Activated T-cell treated with anti-CD3 and anti-CD28 coated beads, Interleukin-2, amount 50 U/mL, for 72 hours (primary cell): ENCODE measurements around the gene MCUB. TPM values are rescaled to one million over a fixed set of nuclear protein-coding genes. Genes with fewer than 3 reads are reported as not detected.
"Not testable (repeated sequence)": the region's sequence is repeated elsewhere in the genome, so short reads cannot be mapped to it uniquely, and the experiment has no call there.

Experiments
- ATAC-seq, 2 donors: fragments of 150-1000 bp; cut with Tn5 transposase; replicated peaks in 1 of 2; 2 replicates each; pipeline ENCODE4 v1.10.0; 2021; ENCODE audit warnings: moderate library complexity in 2 of 2, mild to moderate bottlenecking in 1 of 2
- DNase-seq, 2 donors: peaks; one replicate each; pipeline ENCODE4 v3.0.0; 2021 to 2022; ENCODE audit warnings: mixed read lengths in 1 of 2
- H3K27ac Mint-ChIP-seq: one replicate; pipeline ENCODE4 v1.8.0; 2022; ENCODE audit warnings: mild to moderate bottlenecking, moderate library complexity, mixed read lengths
- H3K27me3 Mint-ChIP-seq: one replicate; pipeline ENCODE4 v1.8.0; 2022; ENCODE audit warnings: low read depth, mixed read lengths
- H3K36me3 Mint-ChIP-seq, 2 donors: one replicate each; pipeline ENCODE4 v1.8.0; 2022; ENCODE audit warnings: mixed read lengths in 2 of 2, mild to moderate bottlenecking in 1 of 2; ENCODE audit not compliant: insufficient read depth in 2 of 2
- H3K4me1 Mint-ChIP-seq: one replicate; pipeline ENCODE4 v1.8.0; 2022; ENCODE audit warnings: low read depth, mixed read lengths
- H3K4me3 Mint-ChIP-seq, 2 donors: one replicate each; pipeline ENCODE4 v1.8.0; 2022; ENCODE audit warnings: mild to moderate bottlenecking in 2 of 2, mixed read lengths in 2 of 2, moderate library complexity in 2 of 2
- H3K9me3 Mint-ChIP-seq, 2 donors: one replicate each; pipeline ENCODE4 v1.8.0; 2022; ENCODE audit warnings: mixed read lengths in 2 of 2
- total RNA-seq, 2 donors: library from RNA; stranded (reverse); gene quantifications; one replicate each; pipeline ENCODE4 v1.2.3, GENCODE V29; 2022

MCUB gene
- total RNA-seq, 2 donors from 2014 or later: 43.8 to 52.0 TPM

- peaks cover 8 to 24% of the 10 kb centered on the region in 2 donors for H3K36me3 Mint-ChIP-seq
- H3K9me3 Mint-ChIP-seq: peaks cover 5 to 6% of the 10 kb centered on the region in 2 donors
- no peak for DNase-seq
- no peak overlapping the region for H3K27ac Mint-ChIP-seq
- no peaks in the 10 kb centered on the region for H3K27me3 Mint-ChIP-seq
- no peak overlapping the region for H3K4me3 Mint-ChIP-seq
- H3K4me1 Mint-ChIP-seq: peaks cover 15% of the 10 kb centered on the region
- no peak for ATAC-seq
Observed at GRCh38 chr4:109675843-109676242, 115.8 kb downstream of the MCUB start.

- DNase-seq: no peak
- ATAC-seq: no peak
- Mint-ChIP-seq H3K27ac (no peak overlapping the region), H3K4me3 (no peak overlapping the region), H3K36me3 (peaks cover 0 to 13% of the 10 kb centered on the region in 2 donors), H3K27me3 (no peaks in the 10 kb centered on the region), H3K9me3 (no peaks in the 10 kb centered on the region), H3K4me1 (peaks cover 5% of the 10 kb centered on the region)
Observed at GRCh38 chr4:109676886-109677285, 116.8 kb downstream of the MCUB start.

DNA sequence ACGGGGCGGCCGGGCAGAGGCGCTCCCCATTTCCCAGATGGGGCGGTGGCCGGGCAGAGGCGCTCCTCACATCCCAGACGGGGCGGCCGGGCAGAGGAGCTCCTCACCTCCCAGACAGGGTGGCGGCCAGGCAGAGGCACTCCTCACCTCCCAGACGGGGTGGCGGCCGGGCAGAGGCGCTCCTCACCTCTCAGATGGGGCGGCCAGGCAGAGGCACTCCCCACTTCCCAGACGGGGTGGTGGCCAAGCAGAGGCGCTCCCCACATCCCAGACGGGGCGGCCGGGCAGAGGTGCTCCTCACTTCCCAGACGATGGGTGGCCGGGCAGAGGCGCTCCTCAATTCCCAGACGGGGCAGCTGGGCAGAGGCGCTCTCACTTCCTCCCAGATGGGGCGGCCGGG is 118.4 kb downstream of the MCUB start:
- DNase-seq, H3K4me3 Mint-ChIP-seq, ATAC-seq, H3K36me3 Mint-ChIP-seq, H3K27me3 Mint-ChIP-seq, H3K27ac Mint-ChIP-seq, H3K9me3 Mint-ChIP-seq: not testable (repeated sequence)
- peaks cover 18% of the 10 kb centered on the region for H3K4me1 Mint-ChIP-seq

DNA sequence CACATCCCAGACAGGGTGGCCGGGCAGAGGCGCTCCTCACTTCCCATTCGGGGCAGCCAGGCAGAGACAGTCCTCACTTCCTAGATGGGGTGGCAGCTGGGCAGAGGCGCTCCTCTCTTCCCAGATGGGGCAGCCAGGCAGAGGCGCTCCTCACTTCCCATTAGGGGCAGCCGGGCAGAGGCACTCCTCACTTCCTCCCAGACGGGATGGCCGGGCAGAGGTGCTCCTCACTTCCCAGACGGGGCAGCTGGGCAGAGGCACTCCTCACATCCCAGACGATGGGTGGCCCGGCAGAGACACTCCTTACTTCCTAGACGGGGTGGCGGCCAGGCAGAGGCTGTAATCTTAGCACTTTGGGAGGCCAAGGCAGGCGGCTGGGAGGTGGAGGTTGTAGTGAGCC is 118.9 kb downstream of the MCUB start:
- not testable (repeated sequence) for H3K27ac Mint-ChIP-seq, H3K4me3 Mint-ChIP-seq, DNase-seq, H3K36me3 Mint-ChIP-seq, H3K9me3 Mint-ChIP-seq, ATAC-seq, H3K27me3 Mint-ChIP-seq
- peaks cover 23% of the 10 kb centered on the region for H3K4me1 Mint-ChIP-seq

- Mint-ChIP-seq H3K36me3 (peaks cover 0 to 18% of the 10 kb centered on the region in 2 donors), H3K27me3 (no peaks in the 10 kb centered on the region), H3K27ac (peak overlapping the region; percentile 48), H3K9me3 (no peaks in the 10 kb centered on the region), H3K4me3 (no peak overlapping the region), H3K4me1 (peaks cover 26% of the 10 kb centered on the region)
- ATAC-seq (no peak), DNase-seq (no peak)
Observed at GRCh38 chr4:109682875-109683274, 122.8 kb downstream of the MCUB start.

GRCh38 chr4:109683621-109684253 is 123.7 kb downstream of the MCUB start:
- DNase-seq (no peak), ATAC-seq (peak in 1 of 2 donors; percentile 30)
- Mint-ChIP-seq H3K36me3 (peaks cover 0 to 20% of the 10 kb centered on the region in 2 donors), H3K4me3 (no peak overlapping the region), H3K9me3 (no peaks in the 10 kb centered on the region), H3K27ac (peak overlapping the region; percentile 22), H3K4me1 (peaks cover 26% of the 10 kb centered on the region), H3K27me3 (no peaks in the 10 kb centered on the region)

GRCh38 chr4:109684727-109685126 is 124.7 kb downstream of the MCUB start:
- peaks cover 0 to 23% of the 10 kb centered on the region in 2 donors for H3K36me3 Mint-ChIP-seq

DNA sequence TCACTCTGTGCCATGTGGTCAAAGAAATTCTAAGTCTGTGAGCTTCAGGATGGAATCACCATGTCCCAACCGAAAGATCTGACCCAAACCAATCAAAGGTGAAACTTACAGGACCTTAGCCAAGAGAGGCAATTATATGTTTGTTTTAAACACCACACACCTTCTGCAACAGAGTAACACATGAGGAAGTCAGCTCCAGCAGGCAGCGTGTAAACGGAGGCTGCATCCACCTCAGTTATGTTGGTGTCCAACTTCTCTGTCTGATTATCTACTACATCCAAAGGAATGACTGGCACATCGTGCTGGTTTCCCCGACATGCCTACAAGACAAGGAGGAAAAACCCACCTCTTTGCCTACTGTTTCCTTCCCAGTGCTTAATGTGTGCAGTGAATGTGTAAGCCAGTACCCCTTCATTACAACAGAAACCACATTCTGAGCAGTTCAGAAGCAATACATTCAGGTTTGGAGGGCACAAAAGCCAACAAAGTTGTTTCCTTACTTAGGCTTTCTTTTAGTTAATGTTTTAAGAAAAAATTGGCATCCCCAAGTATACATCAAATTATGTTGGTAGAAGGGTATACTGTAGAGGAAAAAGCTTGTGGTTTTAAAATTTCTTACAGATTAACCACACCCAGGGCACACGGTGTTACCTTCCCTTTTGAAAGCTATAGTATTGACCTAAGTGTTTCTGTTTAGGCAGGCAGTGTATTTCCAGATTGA is 130.8 kb downstream of the MCUB start:
- H3K9me3 Mint-ChIP-seq: no peaks in the 10 kb centered on the region
- H3K27ac Mint-ChIP-seq: peak overlapping the region; percentile 93
- peaks cover 29% of the 10 kb centered on the region for H3K4me1 Mint-ChIP-seq
- peak; percentile 52 to 58 for ATAC-seq
- H3K36me3 Mint-ChIP-seq: peaks cover 9 to 38% of the 10 kb centered on the region in 2 donors
- no peak for DNase-seq
- peak overlapping the region in 1 of 2 donors; percentile 35 for H3K4me3 Mint-ChIP-seq
- H3K27me3 Mint-ChIP-seq: no peaks in the 10 kb centered on the region

More at GRCh38 chr4:109684727-109685126, 124.7 kb downstream of the MCUB start:
- DNase-seq: no peak
- no peaks in the 10 kb centered on the region for H3K9me3 Mint-ChIP-seq
- H3K4me3 Mint-ChIP-seq: no peak overlapping the region
- H3K4me1 Mint-ChIP-seq: peaks cover 26% of the 10 kb centered on the region
- H3K27me3 Mint-ChIP-seq: no peaks in the 10 kb centered on the region
- H3K27ac Mint-ChIP-seq: peak overlapping the region; percentile 54
- ATAC-seq: no peak

GRCh38 chr4:109691411-109691920 is 131.4 kb downstream of the MCUB start:
- H3K9me3 Mint-ChIP-seq: no peaks in the 10 kb centered on the region
- H3K27me3 Mint-ChIP-seq: no peaks in the 10 kb centered on the region
- DNase-seq (no peak), ATAC-seq (peak; percentile 20 to 43)
- H3K27ac Mint-ChIP-seq: peak overlapping the region; percentile 93
- H3K4me1 Mint-ChIP-seq: peaks cover 29% of the 10 kb centered on the region
- H3K4me3 Mint-ChIP-seq: peak overlapping the region in 1 of 2 donors; percentile 35
- H3K36me3 Mint-ChIP-seq: peaks cover 9 to 37% of the 10 kb centered on the region in 2 donors

DNA sequence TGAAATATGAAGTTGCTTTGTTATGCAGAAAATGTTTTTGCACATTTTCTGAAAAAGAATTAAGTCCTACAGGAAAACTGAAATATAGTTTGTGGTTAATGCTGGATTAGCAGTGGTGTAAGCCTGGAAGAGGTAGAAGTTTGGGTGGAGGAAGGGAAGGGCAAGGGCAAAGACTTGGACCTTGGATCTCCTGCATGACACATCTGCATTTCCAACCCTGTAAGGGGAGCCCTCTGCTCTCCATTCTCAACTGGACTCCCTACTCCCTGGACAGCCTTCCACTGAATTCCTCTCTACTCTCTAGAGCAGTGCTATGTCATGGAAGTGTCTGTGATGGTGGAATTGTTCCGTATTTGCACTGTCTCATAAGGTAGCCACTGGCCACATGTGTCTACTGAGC is 138.6 kb downstream of the MCUB start:
- Mint-ChIP-seq H3K27ac (no peak overlapping the region), H3K4me3 (no peak overlapping the region), H3K9me3 (no peaks in the 10 kb centered on the region), H3K4me1 (peaks cover 38% of the 10 kb centered on the region), H3K27me3 (no peaks in the 10 kb centered on the region), H3K36me3 (peaks cover 6 to 16% of the 10 kb centered on the region in 2 donors)
- ATAC-seq (no peak), DNase-seq (no peak)

DNA sequence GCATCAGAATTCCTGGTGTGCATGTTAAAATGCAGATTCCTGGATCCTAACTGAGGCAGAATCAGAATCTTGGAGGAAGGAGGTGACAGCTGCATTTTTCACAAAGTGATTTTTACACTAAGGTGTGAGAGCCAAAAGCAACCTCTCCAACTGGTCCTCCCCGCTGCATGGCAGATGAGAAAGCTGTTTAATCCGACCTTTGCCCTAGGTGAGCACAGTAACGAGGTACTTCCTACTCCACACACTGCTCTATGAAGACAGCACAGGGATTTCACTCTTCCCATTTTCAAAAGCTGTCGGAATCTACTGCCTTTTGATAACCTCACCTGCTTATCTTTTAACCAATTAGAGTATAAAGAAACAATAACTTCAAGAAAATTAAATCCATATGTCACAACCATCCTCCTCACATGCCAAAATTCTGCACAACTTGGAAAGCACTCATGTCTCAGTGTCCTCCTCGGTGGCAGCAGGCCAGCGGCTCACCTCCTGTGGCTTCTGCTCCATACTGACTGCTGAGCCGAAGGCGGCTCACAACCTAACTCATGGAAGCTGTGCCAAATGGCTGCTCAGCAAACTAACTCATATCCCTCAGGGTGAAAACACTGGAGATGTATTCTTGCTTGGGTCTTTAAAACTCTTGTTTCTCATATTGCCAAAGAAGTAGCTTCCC is 139.6 kb downstream of the MCUB start:
- ATAC-seq (no peak), DNase-seq (no peak)
- Mint-ChIP-seq H3K4me3 (no peak overlapping the region), H3K9me3 (no peaks in the 10 kb centered on the region), H3K36me3 (peaks cover 6 to 9% of the 10 kb centered on the region in 2 donors), H3K27ac (no peak overlapping the region), H3K4me1 (peaks cover 43% of the 10 kb centered on the region), H3K27me3 (no peaks in the 10 kb centered on the region)

- H3K36me3 Mint-ChIP-seq: peaks cover 6 to 9% of the 10 kb centered on the region in 2 donors
- DNase-seq (peak in 1 of 2 donors; percentile 6), ATAC-seq (peak in 1 of 2 donors; percentile 6)
- no peaks in the 10 kb centered on the region for H3K27me3 Mint-ChIP-seq
- peak overlapping the region; percentile 85 for H3K27ac Mint-ChIP-seq
- peaks cover 43% of the 10 kb centered on the region for H3K4me1 Mint-ChIP-seq
- no peaks in the 10 kb centered on the region for H3K9me3 Mint-ChIP-seq
- H3K4me3 Mint-ChIP-seq: peak overlapping the region; percentile 95 to 98
Observed at GRCh38 chr4:109701566-109702410, 141.7 kb downstream of the MCUB start.
